Peyer's patch (tissue), 4 donors: ENCODE measurements around the gene ATP11A.

Experiments
- CTCF ChIP-seq, 6 experiments: fragments of 450-650 bp in 4 of 6; fragments of 200-600 bp in 2 of 6; sonication (generic) in 1 of 6; IDR thresholded peaks; one replicate each; pipeline ENCODE4 v1.5.1; 2017 to 2019; ENCODE audit warnings: antibody characterized with exemption in 6 of 6, mild to moderate bottlenecking in 3 of 6, moderate library complexity in 1 of 6
- POLR2A ChIP-seq, 2 donors: fragments of 450-650 bp; IDR thresholded peaks; one replicate each; pipeline ENCODE4 v1.5.1; 2017; ENCODE audit warnings: antibody characterized with exemption in 2 of 2, mild to moderate bottlenecking in 2 of 2, moderate library complexity in 2 of 2

GRCh38 chr13:112768795-112769481 lies 79.1 kb downstream of the ATP11A start:
- TF ChIP-seq POLR2A (IDR thresholded peaks at IDR 0.05) (no peak), CTCF (IDR thresholded peaks at IDR 0.05) (no peak)
